Lower leg skin (tissue), 3 donors: ENCODE measurements around the gene PACS2.

ENCODE experiments used
- CTCF ChIP-seq, 3 donors: fragments of 450-650 bp; IDR thresholded peaks; one replicate each; pipeline ENCODE4 v1.5.1; 2016; ENCODE audit warnings: antibody characterized with exemption in 3 of 3, mild to moderate bottlenecking in 3 of 3, moderate library complexity in 2 of 3
- POLR2A ChIP-seq, 2 donors: fragments of 450-650 bp; IDR thresholded peaks; one replicate each; pipeline ENCODE4 v1.6.1; 2016 to 2017; ENCODE audit warnings: antibody characterized with exemption in 2 of 2, mild to moderate bottlenecking in 1 of 2, moderate library complexity in 1 of 2

GRCh38 chr14:105340821-105341733 is 26.5 kb downstream of the PACS2 start:
- TF ChIP-seq POLR2A (IDR thresholded peaks at IDR 0.05) (no peak), CTCF (IDR thresholded peaks at IDR 0.05) (no peak)
